Lower leg skin (tissue), 4 donors: Measurements from ENCODE around the gene PLOD3. TPM values are rescaled to one million over a fixed set of nuclear protein-coding genes. Genes with fewer than 3 reads are reported as not detected.

ENCODE experiments used
- DNase-seq, 2 donors: peaks; one replicate each; pipeline ENCODE4 v3.0.0-alpha.2; 2019; ENCODE audit warnings: low spot score in 2 of 2
- H3K4me3 ChIP-seq: fragments of 200-600 bp; sonication (generic); 2 replicates; pipeline ENCODE4 v1.5.1; 2017; ENCODE audit warnings: mild to moderate bottlenecking, low read depth; ENCODE audit not compliant: poor library complexity, severe bottlenecking
- CTCF ChIP-seq, 3 donors: fragments of 450-650 bp; IDR thresholded peaks; one replicate each; pipeline ENCODE4 v1.5.1; 2016; ENCODE audit warnings: antibody characterized with exemption in 3 of 3, mild to moderate bottlenecking in 3 of 3, moderate library complexity in 2 of 3
- POLR2A ChIP-seq, 2 donors: fragments of 450-650 bp; IDR thresholded peaks; one replicate each; pipeline ENCODE4 v1.6.1; 2016 to 2017; ENCODE audit warnings: antibody characterized with exemption in 2 of 2, mild to moderate bottlenecking in 1 of 2, moderate library complexity in 1 of 2
- WGBS, 2 donors: methylation state at CpG; one replicate each; pipeline ENCODE4 v1.1.5; 2018; 5-methylcytosine and 5-hydroxymethylcytosine counted together
- intact Hi-C: fragments of 100-400 bp; cut with DNase I; formaldehyde crosslinking; loops from one replicate; pipeline ENCODE4 v1.15.0; 2023; ENCODE audit warnings: low total_unique reads
- total RNA-seq, 4 donors: library from RNA; depleted of rRNA; stranded (reverse); fragments of >200 nt; gene quantifications; one replicate each; pipeline ENCODE4 v1.1.0, GENCODE V29; 2016

Gene PLOD3
- total RNA-seq, 4 donors from 2014 or later, result 16.4 to 31.9 (median 23.3) TPM

DNA sequence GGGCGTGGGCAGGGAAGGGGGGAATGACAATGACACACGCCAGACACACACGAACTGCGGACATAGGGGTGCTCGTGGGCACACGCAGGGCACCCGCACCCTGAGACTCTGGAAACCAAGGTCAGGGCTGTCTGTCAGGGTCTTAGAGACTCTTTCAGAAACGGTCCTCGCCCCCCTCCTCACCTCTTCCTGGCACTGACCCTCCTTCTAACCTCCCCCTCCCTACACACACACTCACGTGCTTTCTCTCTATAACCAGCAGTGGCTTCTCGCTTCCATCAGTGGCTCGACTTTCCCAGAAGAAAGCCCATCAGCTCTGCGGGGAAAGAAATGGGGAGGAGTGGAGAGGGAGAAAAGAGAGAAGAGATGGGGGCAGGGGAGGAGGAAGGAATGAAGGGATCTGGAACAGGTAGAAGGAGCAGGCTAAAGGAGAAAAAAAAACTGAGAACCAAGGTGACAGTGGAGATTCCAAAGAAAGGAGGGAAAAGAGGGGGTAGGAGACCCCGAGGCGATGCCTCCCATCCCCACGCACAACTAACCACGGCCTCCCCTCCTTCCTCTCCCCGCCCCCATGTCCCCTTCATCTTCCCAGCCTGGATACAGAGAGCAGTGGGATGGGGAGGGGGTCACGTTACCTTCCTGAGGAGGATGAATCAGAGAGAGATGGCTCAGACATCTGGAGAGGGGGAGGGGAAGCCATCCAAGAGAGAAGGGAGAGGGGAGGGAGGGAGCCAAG lies 50.3 kb downstream of the PLOD3 start:
- no peak overlapping the region for H3K4me3 ChIP-seq
- TF ChIP-seq POLR2A (IDR thresholded peaks at IDR 0.05), result no peak
- TF ChIP-seq CTCF (IDR thresholded peaks at IDR 0.05), result no peak
- WGBS, 2 donors, result 2 to 3% methylated on average over 19 of the region's 19 CpGs
- intact Hi-C loops, result no loop called here
- no peak for DNase-seq

- intact Hi-C loops, result no loop called here
- no peak overlapping the region for H3K4me3 ChIP-seq
- 1 to 2% methylated on average over 11 of the region's 11 CpGs for WGBS, 2 donors
- no peak for TF ChIP-seq POLR2A (IDR thresholded peaks at IDR 0.05)
- no peak for TF ChIP-seq CTCF (IDR thresholded peaks at IDR 0.05)
- no peak for DNase-seq
These were observed 50.8 kb downstream of the PLOD3 start for GRCh38 chr7:101166648-101166908.

- intact Hi-C loops, result no loop called here
- no peak for DNase-seq
- 1% methylated on average over 36 to 38 of the region's 38 CpGs for WGBS, 2 donors
- no peak overlapping the region for H3K4me3 ChIP-seq
- TF ChIP-seq POLR2A (IDR thresholded peaks at IDR 0.05) (no peak), CTCF (IDR thresholded peaks at IDR 0.05) (no peak)
These were observed 51.3 kb downstream of the PLOD3 start for GRCh38 chr7:101165958-101166647.

- H3K4me3 ChIP-seq, result no peak within 1 kb of the TSS
- 4 to 5% methylated on average over 37 to 47 of the region's 74 CpGs for WGBS, 2 donors
These were observed 52.1 kb downstream of the PLOD3 start, which contains the start of gene VGF for GRCh38 chr7:101165075-101165957. Gene VGF, minus strand, starts transcription at chr7:101165569. Its CDS starts 726 bp downstream, at chr7:101164843.

More at GRCh38 chr7:101165075-101165957, 52.1 kb downstream of the PLOD3 start, which contains the start of gene VGF:
- peak; percentile 87 to 96 for DNase-seq
- intact Hi-C loops, result no loop called here
- no peak for TF ChIP-seq CTCF (IDR thresholded peaks at IDR 0.05)
- TF ChIP-seq POLR2A (IDR thresholded peaks at IDR 0.05), result no peak
